Thoracic aorta (tissue), 2 donors: ENCODE results near the gene TK2. TPM values are rescaled to one million over a fixed set of nuclear protein-coding genes. Genes with fewer than 3 reads are reported as not detected.

Experiments used
- ATAC-seq: fragments of 150-250 bp; one replicate; pipeline ENCODE4 v1.8.0; 2017; ENCODE audit warnings: low read depth; ENCODE audit not compliant: insufficient number of reproducible peaks, low FRiP score
- DNase-seq: peaks from one replicate; pipeline ENCODE4 v3.0.0-alpha.2; 2020; ENCODE audit warnings: low spot score
- H3K27ac ChIP-seq, 2 donors: fragments of 200-600 bp; sonication (generic); 1 replicate in 1 of 2; 2 replicates in 1 of 2; pipeline ENCODE4 v1.5.1; 2016; ENCODE audit warnings: mild to moderate bottlenecking in 2 of 2, moderate library complexity in 2 of 2
- H3K27me3 ChIP-seq: fragments of 200-600 bp; sonication (generic); replicated peaks from 2 replicates; pipeline ENCODE4 v1.6.0; 2016; ENCODE audit warnings: mild to moderate bottlenecking; ENCODE audit not compliant: insufficient read depth
- H3K36me3 ChIP-seq: fragments of 200-600 bp; sonication (generic); one replicate; pipeline ENCODE4 v1.5.1; 2016
- H3K4me1 ChIP-seq, 2 donors: fragments of 200-600 bp; sonication (generic); 1 replicate in 1 of 2; 2 replicates in 1 of 2; pipeline versions ENCODE4 v1.5.1 to v1.6.0; 2016; ENCODE audit warnings: low read depth in 2 of 2, mild to moderate bottlenecking in 1 of 2; ENCODE audit not compliant: control insufficient read depth in 1 of 2
- H3K4me3 ChIP-seq: fragments of 200-600 bp; sonication (generic); 2 replicates; pipeline ENCODE4 v1.5.1; 2016; ENCODE audit warnings: mild to moderate bottlenecking
- H3K9me3 ChIP-seq: fragments of 200-600 bp; sonication (generic); 2 replicates; pipeline ENCODE4 v1.5.1; 2016
- CTCF ChIP-seq: fragments of 200-600 bp; sonication (generic); IDR thresholded peaks from one replicate; pipeline ENCODE4 v1.5.1; 2019; ENCODE audit warnings: antibody characterized with exemption
- total RNA-seq, 2 donors: library from RNA; depleted of rRNA; stranded (reverse); fragments of >200 nt; gene quantifications; one replicate each; pipeline versions ENCODE4 v1.1.0 to v1.2.3, GENCODE V29; 2016

The TK2 gene
- total RNA-seq, 2 donors from 2014 or later = 41.7 to 55.5 TPM

- H3K4me3 ChIP-seq = no peak overlapping the region
- H3K9me3 ChIP-seq = no peaks in the 10 kb centered on the region
- TF ChIP-seq CTCF = no peak
- H3K36me3 ChIP-seq = peaks cover 2% of the 10 kb centered on the region
- ATAC-seq = no peak
- H3K27me3 ChIP-seq = no peaks in the 10 kb centered on the region
- DNase-seq = no peak
- H3K4me1 ChIP-seq = peaks cover 40 to 71% of the 10 kb centered on the region in 2 donors
- peak overlapping the region; percentile 51 to 76 for H3K27ac ChIP-seq
These were observed 29.3 kb downstream of the TK2 start for GRCh38 chr16:66520406-66521170.

- DNase-seq = no peak
- TF ChIP-seq CTCF = no peak
- H3K4me1 ChIP-seq = peaks cover 44 to 80% of the 10 kb centered on the region in 2 donors
- H3K27ac ChIP-seq = peak overlapping the region; percentile 51 to 76
- no peaks in the 10 kb centered on the region for H3K27me3 ChIP-seq
- H3K4me3 ChIP-seq = no peak overlapping the region
- no peaks in the 10 kb centered on the region for H3K9me3 ChIP-seq
- no peak for ATAC-seq
- no peaks in the 10 kb centered on the region for H3K36me3 ChIP-seq
These were observed 30.2 kb downstream of the TK2 start for GRCh38 chr16:66519482-66520373.

GRCh38 chr16:66517586-66518263 is 32.2 kb downstream of the TK2 start:
- peaks cover 47 to 87% of the 10 kb centered on the region in 2 donors for H3K4me1 ChIP-seq

GRCh38 chr16:66516808-66517585 is 32.9 kb downstream of the TK2 start:
- no peak for TF ChIP-seq CTCF
- peaks cover 47 to 87% of the 10 kb centered on the region in 2 donors for H3K4me1 ChIP-seq
- H3K9me3 ChIP-seq = no peaks in the 10 kb centered on the region
- H3K36me3 ChIP-seq = no peaks in the 10 kb centered on the region
- peak overlapping the region; percentile 35 for H3K4me3 ChIP-seq
- H3K27me3 ChIP-seq = no peaks in the 10 kb centered on the region
- ATAC-seq = peak; percentile 96
- H3K27ac ChIP-seq = peak overlapping the region; percentile 89 to 94
- peak; percentile 97 for DNase-seq

More at GRCh38 chr16:66517586-66518263, 32.2 kb downstream of the TK2 start:
- no peak for TF ChIP-seq CTCF
- Histone ChIP-seq H3K36me3 (no peaks in the 10 kb centered on the region), H3K9me3 (no peaks in the 10 kb centered on the region), H3K4me3 (peak overlapping the region; percentile 35), H3K27ac (peak overlapping the region; percentile 89 to 94), H3K27me3 (no peaks in the 10 kb centered on the region)
- ATAC-seq (no peak), DNase-seq (no peak)
